HG03066 (cell line): Measurements from ENCODE around the gene ZBTB21.
A peak's percentile ranks its signal among the peaks of the same experiment; 100 is the strongest.

Source experiments
- ATAC-seq: cut with Tn5 transposase; IDR thresholded peaks from one replicate; pipeline ENCODE4 v1.9.1; 2021; ENCODE audit warnings: low read depth; ENCODE audit not compliant: unreplicated experiment

Gene ZBTB21

GRCh38 chr21:42009831-42010506 lies at the start of gene ZBTB21:
Gene ZBTB21, minus strand, starts transcription at chr21:42010360. Its CDS starts 16,265 bp downstream, at chr21:41994095.
- ATAC-seq: peak; percentile 73

GRCh38 chr21:42059721-42060120 lies 49.6 kb upstream of the ZBTB21 start:
- ATAC-seq: no peak

- ATAC-seq: no peak
Observed at GRCh38 chr21:42059141-42059540, 49.0 kb upstream of the ZBTB21 start.

GRCh38 chr21:42058631-42059111 lies 48.5 kb upstream of the ZBTB21 start:
- ATAC-seq: no peak

- no peak for ATAC-seq
Observed at GRCh38 chr21:42057851-42058437, 47.8 kb upstream of the ZBTB21 start.

- no peak for ATAC-seq
Observed at GRCh38 chr21:42056996-42057689, 47.0 kb upstream of the ZBTB21 start.

- ATAC-seq: no peak
Observed at GRCh38 chr21:42056468-42056867, 46.3 kb upstream of the ZBTB21 start.

- no peak for ATAC-seq
Observed at GRCh38 chr21:42055425-42055824, 45.3 kb upstream of the ZBTB21 start.

GRCh38 chr21:42051788-42052187 lies 41.6 kb upstream of the ZBTB21 start:
- no peak for ATAC-seq

- ATAC-seq: no peak
Observed at GRCh38 chr21:42049578-42050430, 39.6 kb upstream of the ZBTB21 start.

- no peak for ATAC-seq
Observed at GRCh38 chr21:42048870-42049577, 38.9 kb upstream of the ZBTB21 start.

GRCh38 chr21:42047821-42048613 lies 37.9 kb upstream of the ZBTB21 start:
- ATAC-seq: no peak

- no peak for ATAC-seq
Observed at GRCh38 chr21:42044871-42045495, 34.8 kb upstream of the ZBTB21 start.

- no peak for ATAC-seq
Observed at GRCh38 chr21:42043961-42044360, 33.8 kb upstream of the ZBTB21 start.

- no peak for ATAC-seq
Observed at GRCh38 chr21:42043201-42043895, 33.2 kb upstream of the ZBTB21 start.

GRCh38 chr21:42042651-42043050 lies 32.5 kb upstream of the ZBTB21 start:
- ATAC-seq: no peak

- ATAC-seq: no peak
Observed at GRCh38 chr21:42041711-42042110, 31.6 kb upstream of the ZBTB21 start.

- ATAC-seq: no peak
Observed at GRCh38 chr21:42041246-42041645, 31.1 kb upstream of the ZBTB21 start.
